GM23338 (cell line): Measurements from ENCODE around the gene SDHB. TPM values are rescaled to one million over a fixed set of nuclear protein-coding genes. Genes with fewer than 3 reads are reported as not detected.

Experiments used
- ATAC-seq: fragments of 200-7000 bp; cut with Tn5 transposase; 3 replicates; pipeline ENCODE4 v1.9.1; 2020
- DNase-seq: peaks from one replicate; pipeline ENCODE4 v3.0.0-alpha.2; 2015; ENCODE audit warnings: low spot score
- H2AFZ ChIP-seq: fragments of 200-600 bp; sonication (generic); 2 replicates; pipeline ENCODE4 v1.8.0; 2016; ENCODE audit warnings: antibody characterized with exemption, mild to moderate bottlenecking, moderate library complexity
- H3F3A ChIP-seq: fragments of 200-600 bp; sonication (generic); replicated peaks from 2 replicates; pipeline ENCODE4 v1.8.0; 2017; ENCODE audit warnings: antibody characterized with exemption, mixed run types, low read depth
- H3K27ac ChIP-seq: fragments of 200-600 bp; sonication (generic); 2 replicates; pipeline ENCODE4 v1.6.1; 2016; ENCODE audit warnings: low read depth
- H3K27me3 ChIP-seq: fragments of 200-600 bp; sonication (generic); 2 replicates; pipeline ENCODE4 v1.8.0; 2016; ENCODE audit warnings: mild to moderate bottlenecking, mixed run types, moderate library complexity; ENCODE audit not compliant: insufficient read depth
- H3K36me3 ChIP-seq: fragments of 200-600 bp; sonication (generic); 2 replicates; pipeline ENCODE4 v1.8.0; 2016; ENCODE audit warnings: mild to moderate bottlenecking; ENCODE audit not compliant: insufficient read depth
- H3K4me1 ChIP-seq: fragments of 200-600 bp; sonication (generic); 2 replicates; pipeline ENCODE4 v1.8.0; 2016; ENCODE audit warnings: mild to moderate bottlenecking, moderate library complexity; ENCODE audit not compliant: insufficient read depth
- H3K4me2 ChIP-seq: fragments of 200-600 bp; sonication (generic); 2 replicates; pipeline ENCODE4 v1.7.1; 2017; ENCODE audit warnings: mixed run types
- H3K4me3 ChIP-seq: fragments of 200-600 bp; sonication (generic); 2 replicates; pipeline ENCODE4 v1.6.1; 2016; ENCODE audit warnings: mixed run types
- H3K79me2 ChIP-seq: fragments of 200-600 bp; sonication (generic); replicated peaks from 2 replicates; pipeline ENCODE4 v1.8.0; 2017; ENCODE audit warnings: mild to moderate bottlenecking; ENCODE audit not compliant: insufficient read depth
- H3K9me2 ChIP-seq: fragments of 200-600 bp; sonication (generic); 2 replicates; pipeline ENCODE4 v1.8.0; 2017; ENCODE audit not compliant: insufficient read depth
- H4K20me1 ChIP-seq: fragments of 200-600 bp; sonication (generic); replicated peaks from 2 replicates; pipeline ENCODE4 v1.8.0; 2017; ENCODE audit warnings: mild to moderate bottlenecking; ENCODE audit not compliant: insufficient read depth
- H3K27ac Mint-ChIP-seq: 2 replicates; pipeline ENCODE4 v1.8.0; 2020; ENCODE audit warnings: inconsistent platforms, mild to moderate bottlenecking, moderate library complexity, mixed read lengths
- H3K27me3 Mint-ChIP-seq: 3 replicates; pipeline ENCODE4 v1.8.0; 2022; ENCODE audit warnings: low read depth, mild to moderate bottlenecking, moderate library complexity, mixed read lengths, inconsistent platforms; ENCODE audit not compliant: insufficient read depth, poor library complexity
- H3K36me3 Mint-ChIP-seq: 3 replicates; pipeline ENCODE4 v1.8.0; 2021; ENCODE audit warnings: low read depth, mild to moderate bottlenecking, inconsistent platforms, moderate library complexity, mixed read lengths
- H3K4me1 Mint-ChIP-seq: 3 replicates; pipeline ENCODE4 v1.8.0; 2020; ENCODE audit warnings: mild to moderate bottlenecking, inconsistent platforms, mixed read lengths
- H3K4me3 Mint-ChIP-seq: 3 replicates; pipeline ENCODE4 v1.8.0; 2021; ENCODE audit warnings: moderate library complexity, mild to moderate bottlenecking, inconsistent platforms, mixed read lengths
- H3K9me3 Mint-ChIP-seq: 3 replicates; pipeline ENCODE4 v1.8.0; 2020; ENCODE audit warnings: moderate library complexity, mild to moderate bottlenecking, inconsistent platforms, mixed read lengths
- EZH2phosphoT487 ChIP-seq: fragments of 200-600 bp; sonication (generic); IDR thresholded peaks from one replicate; pipeline ENCODE4 v1.8.1; 2018; ENCODE audit warnings: antibody characterized with exemption; ENCODE audit not compliant: unreplicated experiment
- NANOG ChIP-seq: IDR thresholded peaks from 2 replicates; pipeline ENCODE4 v1.6.1; 2016; ENCODE audit warnings: antibody characterized with exemption, borderline replicate concordance
- ZNF114 ChIP-seq: fragments of 250-450 bp; sonication (Bioruptor Pico); IDR thresholded peaks from 2 replicates; pipeline ENCODE4 v1.5.0; 2020; ENCODE audit warnings: mild to moderate bottlenecking, moderate library complexity
- polyA plus RNA-seq: library from polyadenylated mRNA; unstranded; fragments of >200 nt; fragmentation: Nextera tagmentation; extraction: Ambion mirVana; gene quantifications from 2 replicates; pipeline ENCODE4 v1.2.1, GENCODE V29; 2016
- total RNA-seq: library from RNA; depleted of rRNA; stranded (reverse); fragments of >200 nt; shearing (Covaris generic); gene quantifications from 2 replicates; pipeline ENCODE4 v1.2.3, GENCODE V29; 2014
- TF ChIP-seq, protein P1 (sequence below): fragments of 250-450 bp; sonication (Bioruptor Pico); IDR thresholded peaks from 2 replicates; pipeline ENCODE4 v1.5.0; 2020; ENCODE audit warnings: mild to moderate bottlenecking, moderate library complexity
- TF ChIP-seq, protein P2 (sequence below): IDR thresholded peaks from 2 replicates; pipeline ENCODE4 v1.6.1; 2016; ENCODE audit warnings: antibody characterized with exemption
- TF ChIP-seq, protein P3 (sequence below), 2 experiments: fragments of 200-600 bp in 1 of 2; sonication (generic) in 1 of 2; conservative IDR thresholded peaks; 2 replicates each; pipeline versions ENCODE4 v1.5.1 to v1.6.1; 2016 to 2017; ENCODE audit warnings: antibody characterized with exemption in 2 of 2, low read depth in 2 of 2, mild to moderate bottlenecking in 2 of 2, moderate library complexity in 1 of 2
- TF ChIP-seq, protein P4 (sequence below): IDR thresholded peaks from one replicate; pipeline ENCODE4 v1.6.1; 2018; ENCODE audit warnings: antibody characterized with exemption; ENCODE audit not compliant: unreplicated experiment

Gene SDHB
- total and polyA plus RNA-seq, 2 experiments from 2014 or later: 72.8 to 112 TPM

DNA sequence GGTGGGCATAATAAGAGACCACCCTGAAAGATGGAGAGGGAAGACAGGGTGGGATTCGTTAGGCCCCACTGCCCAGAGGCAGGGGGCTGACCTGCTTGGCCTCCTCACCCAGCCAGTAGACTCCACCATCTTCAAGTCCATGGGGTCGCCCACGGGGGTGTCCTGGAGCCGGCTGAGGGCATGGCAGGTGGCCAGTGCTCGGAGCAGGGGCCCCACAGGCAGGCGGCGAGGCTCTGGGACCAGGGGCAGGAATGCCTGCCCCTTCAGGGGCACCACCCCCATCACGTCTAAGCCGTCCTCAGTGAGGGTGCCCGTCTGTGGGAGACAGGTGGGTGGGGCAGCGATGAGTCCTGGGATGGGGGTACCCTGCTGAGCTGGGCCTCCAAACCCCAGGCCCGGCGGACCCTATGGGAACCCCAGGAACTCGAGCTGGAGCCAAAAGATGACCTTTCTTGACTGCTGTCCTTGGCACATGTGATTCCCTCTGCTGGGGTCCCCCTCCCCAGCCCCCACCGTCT, 60.3 kb downstream of the SDHB start (continued):
- TF ChIP-seq, protein P1, sequence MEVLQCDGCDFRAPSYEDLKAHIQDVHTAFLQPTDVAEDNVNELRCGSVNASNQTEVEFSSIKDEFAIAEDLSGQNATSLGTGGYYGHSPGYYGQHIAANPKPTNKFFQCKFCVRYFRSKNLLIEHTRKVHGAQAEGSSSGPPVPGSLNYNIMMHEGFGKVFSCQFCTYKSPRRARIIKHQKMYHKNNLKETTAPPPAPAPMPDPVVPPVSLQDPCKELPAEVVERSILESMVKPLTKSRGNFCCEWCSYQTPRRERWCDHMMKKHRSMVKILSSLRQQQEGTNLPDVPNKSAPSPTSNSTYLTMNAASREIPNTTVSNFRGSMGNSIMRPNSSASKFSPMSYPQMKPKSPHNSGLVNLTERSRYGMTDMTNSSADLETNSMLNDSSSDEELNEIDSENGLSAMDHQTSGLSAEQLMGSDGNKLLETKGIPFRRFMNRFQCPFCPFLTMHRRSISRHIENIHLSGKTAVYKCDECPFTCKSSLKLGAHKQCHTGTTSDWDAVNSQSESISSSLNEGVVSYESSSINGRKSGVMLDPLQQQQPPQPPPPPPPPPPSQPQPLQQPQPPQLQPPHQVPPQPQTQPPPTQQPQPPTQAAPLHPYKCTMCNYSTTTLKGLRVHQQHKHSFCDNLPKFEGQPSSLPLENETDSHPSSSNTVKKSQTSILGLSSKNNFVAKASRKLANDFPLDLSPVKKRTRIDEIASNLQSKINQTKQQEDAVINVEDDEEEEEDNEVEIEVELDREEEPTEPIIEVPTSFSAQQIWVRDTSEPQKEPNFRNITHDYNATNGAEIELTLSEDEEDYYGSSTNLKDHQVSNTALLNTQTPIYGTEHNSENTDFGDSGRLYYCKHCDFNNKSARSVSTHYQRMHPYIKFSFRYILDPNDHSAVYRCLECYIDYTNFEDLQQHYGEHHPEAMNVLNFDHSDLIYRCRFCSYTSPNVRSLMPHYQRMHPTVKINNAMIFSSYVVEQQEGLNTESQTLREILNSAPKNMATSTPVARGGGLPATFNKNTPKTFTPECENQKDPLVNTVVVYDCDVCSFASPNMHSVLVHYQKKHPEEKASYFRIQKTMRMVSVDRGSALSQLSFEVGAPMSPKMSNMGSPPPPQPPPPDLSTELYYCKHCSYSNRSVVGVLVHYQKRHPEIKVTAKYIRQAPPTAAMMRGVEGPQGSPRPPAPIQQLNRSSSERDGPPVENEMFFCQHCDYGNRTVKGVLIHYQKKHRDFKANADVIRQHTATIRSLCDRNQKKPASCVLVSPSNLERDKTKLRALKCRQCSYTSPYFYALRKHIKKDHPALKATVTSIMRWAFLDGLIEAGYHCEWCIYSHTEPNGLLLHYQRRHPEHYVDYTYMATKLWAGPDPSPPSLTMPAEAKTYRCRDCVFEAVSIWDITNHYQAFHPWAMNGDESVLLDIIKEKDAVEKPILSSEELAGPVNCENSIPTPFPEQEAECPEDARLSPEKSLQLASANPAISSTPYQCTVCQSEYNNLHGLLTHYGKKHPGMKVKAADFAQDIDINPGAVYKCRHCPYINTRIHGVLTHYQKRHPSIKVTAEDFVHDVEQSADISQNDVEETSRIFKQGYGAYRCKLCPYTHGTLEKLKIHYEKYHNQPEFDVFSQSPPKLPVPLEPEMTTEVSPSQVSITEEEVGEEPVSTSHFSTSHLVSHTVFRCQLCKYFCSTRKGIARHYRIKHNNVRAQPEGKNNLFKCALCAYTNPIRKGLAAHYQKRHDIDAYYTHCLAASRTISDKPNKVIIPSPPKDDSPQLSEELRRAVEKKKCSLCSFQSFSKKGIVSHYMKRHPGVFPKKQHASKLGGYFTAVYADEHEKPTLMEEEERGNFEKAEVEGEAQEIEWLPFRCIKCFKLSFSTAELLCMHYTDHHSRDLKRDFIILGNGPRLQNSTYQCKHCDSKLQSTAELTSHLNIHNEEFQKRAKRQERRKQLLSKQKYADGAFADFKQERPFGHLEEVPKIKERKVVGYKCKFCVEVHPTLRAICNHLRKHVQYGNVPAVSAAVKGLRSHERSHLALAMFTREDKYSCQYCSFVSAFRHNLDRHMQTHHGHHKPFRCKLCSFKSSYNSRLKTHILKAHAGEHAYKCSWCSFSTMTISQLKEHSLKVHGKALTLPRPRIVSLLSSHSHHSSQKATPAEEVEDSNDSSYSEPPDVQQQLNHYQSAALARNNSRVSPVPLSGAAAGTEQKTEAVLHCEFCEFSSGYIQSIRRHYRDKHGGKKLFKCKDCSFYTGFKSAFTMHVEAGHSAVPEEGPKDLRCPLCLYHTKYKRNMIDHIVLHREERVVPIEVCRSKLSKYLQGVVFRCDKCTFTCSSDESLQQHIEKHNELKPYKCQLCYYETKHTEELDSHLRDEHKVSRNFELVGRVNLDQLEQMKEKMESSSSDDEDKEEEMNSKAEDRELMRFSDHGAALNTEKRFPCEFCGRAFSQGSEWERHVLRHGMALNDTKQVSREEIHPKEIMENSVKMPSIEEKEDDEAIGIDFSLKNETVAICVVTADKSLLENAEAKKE (CRISPR knock-in tag): no peak
- TF ChIP-seq NANOG (no peak), EZH2phosphoT487 (no peak)
- TF ChIP-seq, protein P2, sequence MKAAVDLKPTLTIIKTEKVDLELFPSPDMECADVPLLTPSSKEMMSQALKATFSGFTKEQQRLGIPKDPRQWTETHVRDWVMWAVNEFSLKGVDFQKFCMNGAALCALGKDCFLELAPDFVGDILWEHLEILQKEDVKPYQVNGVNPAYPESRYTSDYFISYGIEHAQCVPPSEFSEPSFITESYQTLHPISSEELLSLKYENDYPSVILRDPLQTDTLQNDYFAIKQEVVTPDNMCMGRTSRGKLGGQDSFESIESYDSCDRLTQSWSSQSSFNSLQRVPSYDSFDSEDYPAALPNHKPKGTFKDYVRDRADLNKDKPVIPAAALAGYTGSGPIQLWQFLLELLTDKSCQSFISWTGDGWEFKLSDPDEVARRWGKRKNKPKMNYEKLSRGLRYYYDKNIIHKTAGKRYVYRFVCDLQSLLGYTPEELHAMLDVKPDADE: no peak
- TF ChIP-seq, protein P3, sequence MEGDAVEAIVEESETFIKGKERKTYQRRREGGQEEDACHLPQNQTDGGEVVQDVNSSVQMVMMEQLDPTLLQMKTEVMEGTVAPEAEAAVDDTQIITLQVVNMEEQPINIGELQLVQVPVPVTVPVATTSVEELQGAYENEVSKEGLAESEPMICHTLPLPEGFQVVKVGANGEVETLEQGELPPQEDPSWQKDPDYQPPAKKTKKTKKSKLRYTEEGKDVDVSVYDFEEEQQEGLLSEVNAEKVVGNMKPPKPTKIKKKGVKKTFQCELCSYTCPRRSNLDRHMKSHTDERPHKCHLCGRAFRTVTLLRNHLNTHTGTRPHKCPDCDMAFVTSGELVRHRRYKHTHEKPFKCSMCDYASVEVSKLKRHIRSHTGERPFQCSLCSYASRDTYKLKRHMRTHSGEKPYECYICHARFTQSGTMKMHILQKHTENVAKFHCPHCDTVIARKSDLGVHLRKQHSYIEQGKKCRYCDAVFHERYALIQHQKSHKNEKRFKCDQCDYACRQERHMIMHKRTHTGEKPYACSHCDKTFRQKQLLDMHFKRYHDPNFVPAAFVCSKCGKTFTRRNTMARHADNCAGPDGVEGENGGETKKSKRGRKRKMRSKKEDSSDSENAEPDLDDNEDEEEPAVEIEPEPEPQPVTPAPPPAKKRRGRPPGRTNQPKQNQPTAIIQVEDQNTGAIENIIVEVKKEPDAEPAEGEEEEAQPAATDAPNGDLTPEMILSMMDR (conservative IDR thresholded peaks at IDR 0.05; ENCODE audit: low read depth in 2 of 2): no peak

DNA sequence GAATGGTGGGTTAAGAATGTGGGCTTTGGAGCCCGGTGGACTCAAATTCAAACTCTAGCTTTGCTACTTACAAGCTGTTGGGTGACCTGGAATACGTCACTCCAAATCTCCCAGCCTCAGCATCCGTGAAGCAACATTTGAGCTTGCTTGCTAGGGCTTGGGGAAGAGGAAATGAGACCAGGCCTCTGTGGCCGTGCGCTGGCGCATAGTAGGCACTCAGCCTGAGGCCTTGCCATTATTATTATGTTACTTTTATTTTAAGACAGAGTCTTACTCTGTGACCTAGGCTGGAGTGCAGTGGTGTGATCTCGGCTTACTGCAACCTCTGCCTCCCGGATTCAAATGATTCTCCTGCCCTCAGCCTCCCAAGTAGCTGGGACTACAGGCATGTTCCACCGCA, 61.2 kb downstream of the SDHB start:
- no peaks in the 10 kb centered on the region for H3K9me3 Mint-ChIP-seq
- H3K4me1 ChIP-seq: no peaks in the 10 kb centered on the region
- H3K4me2 ChIP-seq: no peak overlapping the region
- TF ChIP-seq, protein P4, sequence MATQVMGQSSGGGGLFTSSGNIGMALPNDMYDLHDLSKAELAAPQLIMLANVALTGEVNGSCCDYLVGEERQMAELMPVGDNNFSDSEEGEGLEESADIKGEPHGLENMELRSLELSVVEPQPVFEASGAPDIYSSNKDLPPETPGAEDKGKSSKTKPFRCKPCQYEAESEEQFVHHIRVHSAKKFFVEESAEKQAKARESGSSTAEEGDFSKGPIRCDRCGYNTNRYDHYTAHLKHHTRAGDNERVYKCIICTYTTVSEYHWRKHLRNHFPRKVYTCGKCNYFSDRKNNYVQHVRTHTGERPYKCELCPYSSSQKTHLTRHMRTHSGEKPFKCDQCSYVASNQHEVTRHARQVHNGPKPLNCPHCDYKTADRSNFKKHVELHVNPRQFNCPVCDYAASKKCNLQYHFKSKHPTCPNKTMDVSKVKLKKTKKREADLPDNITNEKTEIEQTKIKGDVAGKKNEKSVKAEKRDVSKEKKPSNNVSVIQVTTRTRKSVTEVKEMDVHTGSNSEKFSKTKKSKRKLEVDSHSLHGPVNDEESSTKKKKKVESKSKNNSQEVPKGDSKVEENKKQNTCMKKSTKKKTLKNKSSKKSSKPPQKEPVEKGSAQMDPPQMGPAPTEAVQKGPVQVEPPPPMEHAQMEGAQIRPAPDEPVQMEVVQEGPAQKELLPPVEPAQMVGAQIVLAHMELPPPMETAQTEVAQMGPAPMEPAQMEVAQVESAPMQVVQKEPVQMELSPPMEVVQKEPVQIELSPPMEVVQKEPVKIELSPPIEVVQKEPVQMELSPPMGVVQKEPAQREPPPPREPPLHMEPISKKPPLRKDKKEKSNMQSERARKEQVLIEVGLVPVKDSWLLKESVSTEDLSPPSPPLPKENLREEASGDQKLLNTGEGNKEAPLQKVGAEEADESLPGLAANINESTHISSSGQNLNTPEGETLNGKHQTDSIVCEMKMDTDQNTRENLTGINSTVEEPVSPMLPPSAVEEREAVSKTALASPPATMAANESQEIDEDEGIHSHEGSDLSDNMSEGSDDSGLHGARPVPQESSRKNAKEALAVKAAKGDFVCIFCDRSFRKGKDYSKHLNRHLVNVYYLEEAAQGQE: no peak
- TF ChIP-seq NANOG (no peak), ZNF114 (CRISPR knock-in tag) (no peak)
- TF ChIP-seq, protein P2: no peak
- TF ChIP-seq, protein P3 (conservative IDR thresholded peaks at IDR 0.05; ENCODE audit: low read depth in 2 of 2): no peak
- no peaks in the 10 kb centered on the region for H3K4me1 Mint-ChIP-seq
- no peaks in the 10 kb centered on the region for H3K79me2 ChIP-seq
- H3F3A ChIP-seq: no peaks in the 10 kb centered on the region
- H3K36me3 Mint-ChIP-seq: peaks cover 4% of the 10 kb centered on the region; the same call in 1 of the 3 replicates
- no peak overlapping the region for H3K27ac Mint-ChIP-seq
- peaks cover 4% of the 10 kb centered on the region for H3K27me3 Mint-ChIP-seq
- no peak overlapping the region for H3K4me3 Mint-ChIP-seq
- H3K27me3 ChIP-seq: no peaks in the 10 kb centered on the region
- no peaks in the 10 kb centered on the region for H4K20me1 ChIP-seq
- H2AFZ ChIP-seq: no peak overlapping the region
- no peak overlapping the region for H3K27ac ChIP-seq
- H3K36me3 ChIP-seq: no peaks in the 10 kb centered on the region
- no peaks in the 10 kb centered on the region for H3K9me2 ChIP-seq
- ATAC-seq (no peak), DNase-seq (no peak)
- no peak overlapping the region for H3K4me3 ChIP-seq
